Nephron progenitor cell (in vitro differentiated cells): ENCODE results near the gene GNLY.

Experiments
- DNase-seq: peaks from one replicate; pipeline ENCODE4 v3.0.0; 2021
- H3K27ac Mint-ChIP-seq: 2 replicates; pipeline ENCODE4 v1.8.0; 2021; ENCODE audit warnings: mild to moderate bottlenecking, moderate library complexity, mixed read lengths
- H3K27me3 Mint-ChIP-seq: 2 replicates; pipeline ENCODE4 v1.8.0; 2021; ENCODE audit warnings: mild to moderate bottlenecking, low read depth, mixed read lengths; ENCODE audit not compliant: poor library complexity
- H3K36me3 Mint-ChIP-seq: 2 replicates; pipeline ENCODE4 v1.8.0; 2021; ENCODE audit warnings: low read depth, mixed read lengths
- H3K4me1 Mint-ChIP-seq: 2 replicates; pipeline ENCODE4 v1.8.0; 2021; ENCODE audit warnings: mixed read lengths
- H3K4me3 Mint-ChIP-seq: 2 replicates; pipeline ENCODE4 v1.8.0; 2021; ENCODE audit warnings: mild to moderate bottlenecking, moderate library complexity, mixed read lengths
- H3K9me3 Mint-ChIP-seq: 2 replicates; pipeline ENCODE4 v1.8.0; 2021; ENCODE audit warnings: mild to moderate bottlenecking, moderate library complexity, mixed read lengths
- TF ChIP-seq, protein P1 (sequence below): fragments of 200-600 bp; sonication (generic); IDR thresholded peaks from 2 replicates; pipeline ENCODE4 v1.5.0; 2021; ENCODE audit warnings: antibody characterized with exemption

GNLY gene

DNA sequence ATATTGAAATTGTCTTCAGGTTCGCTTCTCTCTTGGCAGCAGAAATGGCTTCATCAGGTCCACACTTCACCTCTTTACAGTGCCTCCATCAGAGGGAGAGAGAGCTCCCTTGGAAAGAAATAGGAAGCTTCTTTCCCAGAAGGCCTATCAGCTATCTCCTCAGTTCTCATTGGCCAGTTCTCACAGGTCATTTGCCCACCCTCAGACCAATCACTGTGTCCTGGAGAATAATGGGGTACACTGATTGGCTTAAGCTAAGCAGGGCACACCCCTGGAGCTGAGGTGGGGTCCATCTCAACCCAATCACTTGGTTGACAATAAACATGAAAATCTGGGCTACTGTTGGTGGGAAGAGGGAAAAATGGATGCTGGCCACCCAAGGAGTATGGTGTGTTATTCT lies 5.2 kb downstream of the GNLY start:
- H3K9me3 Mint-ChIP-seq, result no peaks in the 10 kb centered on the region
- DNase-seq, result no peak
- H3K4me1 Mint-ChIP-seq, result peaks cover 7% of the 10 kb centered on the region
- peaks cover 37% of the 10 kb centered on the region for H3K27me3 Mint-ChIP-seq
- TF ChIP-seq, protein P1, sequence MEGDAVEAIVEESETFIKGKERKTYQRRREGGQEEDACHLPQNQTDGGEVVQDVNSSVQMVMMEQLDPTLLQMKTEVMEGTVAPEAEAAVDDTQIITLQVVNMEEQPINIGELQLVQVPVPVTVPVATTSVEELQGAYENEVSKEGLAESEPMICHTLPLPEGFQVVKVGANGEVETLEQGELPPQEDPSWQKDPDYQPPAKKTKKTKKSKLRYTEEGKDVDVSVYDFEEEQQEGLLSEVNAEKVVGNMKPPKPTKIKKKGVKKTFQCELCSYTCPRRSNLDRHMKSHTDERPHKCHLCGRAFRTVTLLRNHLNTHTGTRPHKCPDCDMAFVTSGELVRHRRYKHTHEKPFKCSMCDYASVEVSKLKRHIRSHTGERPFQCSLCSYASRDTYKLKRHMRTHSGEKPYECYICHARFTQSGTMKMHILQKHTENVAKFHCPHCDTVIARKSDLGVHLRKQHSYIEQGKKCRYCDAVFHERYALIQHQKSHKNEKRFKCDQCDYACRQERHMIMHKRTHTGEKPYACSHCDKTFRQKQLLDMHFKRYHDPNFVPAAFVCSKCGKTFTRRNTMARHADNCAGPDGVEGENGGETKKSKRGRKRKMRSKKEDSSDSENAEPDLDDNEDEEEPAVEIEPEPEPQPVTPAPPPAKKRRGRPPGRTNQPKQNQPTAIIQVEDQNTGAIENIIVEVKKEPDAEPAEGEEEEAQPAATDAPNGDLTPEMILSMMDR, result no peak
- no peak overlapping the region for H3K27ac Mint-ChIP-seq
- H3K4me3 Mint-ChIP-seq, result no peak overlapping the region
- no peaks in the 10 kb centered on the region for H3K36me3 Mint-ChIP-seq

DNA sequence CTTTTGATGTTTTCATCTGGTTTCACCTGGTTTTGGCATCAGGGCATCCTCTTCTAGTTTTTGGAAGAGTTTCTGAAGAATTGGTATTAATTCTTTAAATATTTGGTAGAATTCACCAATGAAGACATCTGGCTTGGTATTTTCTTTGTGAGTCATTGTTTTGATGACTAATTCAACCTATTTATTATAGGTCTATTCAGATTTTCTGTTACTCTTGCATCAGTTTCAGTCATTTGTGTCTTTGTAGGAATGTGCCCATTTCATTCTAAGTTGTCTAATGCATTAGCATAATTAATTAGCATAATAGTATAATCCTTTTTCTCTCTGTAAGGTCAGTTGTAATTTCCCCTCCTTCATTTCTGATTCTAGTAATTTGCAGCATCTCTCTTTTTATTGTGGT lies 8.0 kb downstream of the GNLY start:
- H3K36me3 Mint-ChIP-seq, result no peaks in the 10 kb centered on the region
- H3K9me3 Mint-ChIP-seq, result no peaks in the 10 kb centered on the region
- H3K4me3 Mint-ChIP-seq, result no peak overlapping the region
- peaks cover 33% of the 10 kb centered on the region for H3K27me3 Mint-ChIP-seq
- TF ChIP-seq, protein P1, result no peak
- H3K27ac Mint-ChIP-seq, result no peak overlapping the region
- no peak for DNase-seq
- H3K4me1 Mint-ChIP-seq, result peaks cover 7% of the 10 kb centered on the region

DNA sequence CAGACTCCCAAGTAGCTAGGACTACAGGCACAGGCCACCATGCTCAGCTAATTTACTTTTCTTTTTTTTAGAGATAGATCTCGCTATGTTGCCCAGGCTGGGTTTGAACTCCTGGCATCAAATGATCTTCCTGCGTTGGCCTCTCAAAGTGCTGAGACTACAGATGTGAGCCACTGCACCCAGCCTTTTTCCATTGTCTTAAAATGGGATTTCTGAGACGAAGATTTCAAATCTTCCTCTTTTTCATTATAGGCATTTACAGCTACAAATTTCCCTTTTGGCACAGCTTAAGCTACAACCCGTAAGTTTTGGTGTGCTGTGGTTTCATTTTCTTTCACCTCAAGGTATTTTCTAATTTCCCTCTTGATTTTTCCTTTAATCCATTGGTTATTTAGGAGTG lies 8.6 kb downstream of the GNLY start:
- Mint-ChIP-seq H3K36me3 (no peaks in the 10 kb centered on the region), H3K9me3 (no peaks in the 10 kb centered on the region), H3K27me3 (peaks cover 33% of the 10 kb centered on the region), H3K4me3 (no peak overlapping the region), H3K4me1 (peaks cover 7% of the 10 kb centered on the region), H3K27ac (no peak overlapping the region)
- TF ChIP-seq, protein P1, result no peak
- no peak for DNase-seq

DNA sequence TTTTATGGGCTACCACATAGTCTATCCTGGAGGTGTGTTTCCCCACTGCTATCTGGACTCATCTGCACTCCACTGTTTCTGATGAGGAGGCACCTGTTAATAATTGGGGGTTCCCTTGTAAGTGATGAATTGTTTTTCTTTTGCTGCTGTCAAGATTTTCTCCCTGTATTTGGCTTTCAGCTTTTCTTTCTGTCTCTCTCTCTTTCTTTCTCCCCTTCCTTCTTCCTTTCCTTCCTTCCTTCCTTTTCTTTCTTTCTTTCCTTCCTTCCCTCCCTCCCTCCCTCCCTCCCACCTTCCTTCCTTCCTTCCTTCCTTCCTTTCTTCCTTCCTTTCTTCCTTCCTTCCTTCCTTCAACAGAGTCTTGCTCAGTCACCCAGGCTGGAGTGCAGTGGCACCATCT lies 9.2 kb downstream of the GNLY start:
- H3K9me3 Mint-ChIP-seq, result no peaks in the 10 kb centered on the region
- no peak overlapping the region for H3K4me3 Mint-ChIP-seq
- H3K4me1 Mint-ChIP-seq, result peaks cover 4% of the 10 kb centered on the region
- H3K36me3 Mint-ChIP-seq, result no peaks in the 10 kb centered on the region
- TF ChIP-seq, protein P1, result no peak
- no peak for DNase-seq
- H3K27ac Mint-ChIP-seq, result no peak overlapping the region
- peaks cover 33% of the 10 kb centered on the region for H3K27me3 Mint-ChIP-seq

DNA sequence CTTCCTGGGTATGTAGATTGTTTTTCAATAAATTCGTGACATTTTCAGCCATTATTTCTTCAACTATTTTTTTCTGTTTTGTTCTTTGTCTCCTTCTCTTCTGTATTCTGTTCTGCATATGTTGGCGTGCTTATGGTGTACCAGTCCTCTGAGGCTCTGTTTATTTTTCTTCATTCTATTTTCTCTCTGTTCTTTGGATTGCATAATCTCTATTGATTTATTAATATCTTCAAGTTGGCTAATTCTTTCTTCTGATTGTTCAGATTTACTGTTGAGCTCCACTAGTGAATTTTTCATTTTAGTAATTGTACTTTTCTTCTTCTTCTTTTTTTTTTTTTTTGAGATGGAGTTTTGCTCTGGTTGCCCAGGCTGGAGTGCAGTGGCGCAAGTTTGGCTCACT lies 9.9 kb downstream of the GNLY start:
- TF ChIP-seq, protein P1, result no peak
- H3K27ac Mint-ChIP-seq, result no peak overlapping the region
- no peaks in the 10 kb centered on the region for H3K9me3 Mint-ChIP-seq
- H3K27me3 Mint-ChIP-seq, result peaks cover 34% of the 10 kb centered on the region
- H3K4me3 Mint-ChIP-seq, result no peak overlapping the region
- no peaks in the 10 kb centered on the region for H3K4me1 Mint-ChIP-seq
- DNase-seq, result no peak
- H3K36me3 Mint-ChIP-seq, result no peaks in the 10 kb centered on the region

DNA sequence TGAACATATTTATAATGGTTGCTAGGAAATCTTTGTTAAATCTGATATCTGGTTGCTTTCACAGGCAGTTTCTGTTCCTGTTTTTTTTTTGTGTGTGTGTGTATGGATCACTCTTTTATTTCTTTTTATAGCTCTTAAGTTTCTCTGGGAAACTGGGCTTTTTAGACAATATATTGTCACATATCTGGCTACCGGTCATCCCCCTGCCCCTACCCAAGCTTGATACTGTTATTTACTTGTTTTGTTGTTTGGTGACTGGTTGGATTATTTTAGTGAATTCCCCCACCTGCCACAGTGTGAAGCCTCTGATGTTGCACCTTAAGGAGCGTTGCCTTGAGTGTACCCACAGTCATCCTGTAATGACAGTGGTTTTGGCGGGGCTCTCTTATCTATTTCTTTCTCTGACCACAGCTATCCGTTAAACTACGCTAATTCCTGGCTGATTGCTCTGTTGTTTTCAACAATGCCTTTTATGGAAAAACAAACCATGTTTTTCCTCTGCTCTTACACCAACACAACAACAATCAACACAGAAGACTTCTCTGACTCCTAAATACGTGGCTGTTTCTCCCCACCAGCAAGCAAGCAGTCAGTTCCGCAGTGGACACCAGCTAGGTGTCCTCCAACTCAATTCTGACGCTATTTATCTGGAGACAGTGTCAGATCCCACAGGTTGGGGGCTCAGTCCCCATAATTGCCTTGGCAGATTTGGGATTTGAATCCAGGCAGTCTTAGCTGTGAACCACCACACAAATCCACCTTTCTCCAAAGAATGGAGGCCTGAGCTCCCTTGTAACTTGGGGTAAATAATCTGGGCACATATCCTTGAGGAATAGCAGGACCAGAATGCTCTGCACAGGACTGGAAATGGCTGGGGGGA lies 10.9 kb downstream of the GNLY start:
- no peak for DNase-seq
- Mint-ChIP-seq H3K4me3 (no peak overlapping the region), H3K36me3 (no peaks in the 10 kb centered on the region), H3K27me3 (peaks cover 28% of the 10 kb centered on the region), H3K9me3 (no peaks in the 10 kb centered on the region), H3K27ac (no peak overlapping the region), H3K4me1 (no peaks in the 10 kb centered on the region)
- TF ChIP-seq, protein P1, result no peak
